Epithelial cell of prostate (primary cell): ENCODE data around the gene IL1B.

Source experiments
- DNase-seq: peaks from one replicate; pipeline ENCODE4 v3.0.0-alpha.2; 2011; ENCODE audit warnings: low read depth, low spot score
- H3K27ac ChIP-seq: fragments of 450-650 bp; 2 replicates; pipeline ENCODE4 v1.5.1; 2017; ENCODE audit warnings: mild to moderate bottlenecking

The IL1B gene

DNA sequence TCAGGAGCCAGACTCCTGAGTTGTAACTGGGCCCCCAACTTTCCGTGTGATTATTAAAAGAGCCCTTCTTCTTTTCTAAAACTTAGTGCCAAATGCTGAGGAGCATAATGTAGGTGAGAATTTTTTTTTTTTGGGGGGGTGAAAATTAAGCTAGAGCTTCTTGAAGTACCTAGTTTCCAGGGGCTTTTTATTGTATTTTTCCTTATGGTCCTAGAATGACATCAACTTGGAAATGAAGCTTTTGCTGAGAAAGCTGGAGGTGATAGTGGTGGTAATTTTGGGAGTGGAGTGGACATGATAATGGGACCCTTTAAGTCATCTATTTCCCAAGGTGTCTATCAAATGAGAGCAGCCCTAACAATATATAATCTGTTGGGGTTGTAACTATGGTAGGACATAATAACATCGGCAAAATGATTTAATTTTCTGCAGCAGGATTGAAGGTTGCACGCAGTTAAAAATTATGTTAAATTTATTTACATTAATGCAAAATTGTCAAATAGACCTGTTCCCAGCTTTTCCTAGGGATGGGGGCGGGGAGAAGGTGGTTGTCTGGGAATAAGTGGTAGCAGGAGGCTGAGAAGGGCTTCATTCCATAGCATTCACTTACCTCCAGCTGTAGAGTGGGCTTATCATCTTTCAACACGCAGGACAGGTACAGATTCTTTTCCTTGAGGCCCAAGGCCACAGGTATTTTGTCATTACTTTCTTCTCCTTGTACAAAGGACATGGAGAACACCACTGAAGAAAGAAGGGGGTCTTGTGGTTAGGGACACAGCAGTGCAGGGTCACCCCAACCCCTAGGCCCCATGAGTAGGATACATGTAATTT is 5.7 kb downstream of the IL1B start:
- no peak for DNase-seq
- H3K27ac ChIP-seq = peak overlapping the region; percentile 86

- no peak for DNase-seq
- H3K27ac ChIP-seq = peak overlapping the region; percentile 86
Observed at GRCh38 chr2:112829961-112830681, 6.5 kb downstream of the IL1B start.

DNA sequence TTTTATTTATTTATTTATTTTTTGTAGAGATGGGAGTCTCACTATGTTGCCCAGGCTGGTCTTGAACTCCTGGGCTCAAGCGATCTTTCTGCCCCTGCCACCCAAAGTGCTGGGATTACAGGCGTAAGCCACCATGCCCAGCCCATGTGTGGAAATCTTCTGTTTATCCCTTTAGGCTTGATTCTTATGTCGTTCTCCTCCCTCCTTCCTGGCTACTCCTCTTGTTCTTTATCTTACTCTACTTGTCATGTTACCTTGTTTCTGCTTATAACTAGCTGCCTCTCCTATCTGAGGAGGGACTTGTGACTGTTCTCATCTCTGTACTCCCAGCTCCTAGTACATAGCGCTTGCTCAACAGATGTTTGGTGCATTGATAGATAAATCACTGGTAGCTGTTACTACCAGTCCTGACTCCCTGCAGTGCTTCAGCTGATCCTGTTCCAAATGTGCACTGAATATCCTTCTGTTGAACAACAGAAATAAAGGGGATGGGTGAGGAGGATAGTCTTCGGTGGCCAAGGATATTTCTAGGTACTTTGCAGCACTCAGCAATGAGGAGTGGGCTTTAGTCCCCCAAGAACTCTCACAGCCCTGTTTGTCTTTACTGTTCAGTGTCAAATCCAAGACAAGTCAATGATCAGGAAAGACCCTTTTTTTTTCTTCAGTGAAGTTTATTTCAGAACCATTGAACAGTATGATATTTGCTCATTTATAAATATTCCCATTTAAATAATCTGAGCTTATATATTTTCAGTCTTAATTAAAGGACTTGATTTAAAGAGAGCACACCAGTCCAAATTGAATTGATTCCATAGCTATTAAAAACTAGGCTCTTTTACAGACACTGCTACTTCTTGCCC is 7.2 kb downstream of the IL1B start:
- peak overlapping the region; percentile 86 for H3K27ac ChIP-seq
- DNase-seq = no peak

DNA sequence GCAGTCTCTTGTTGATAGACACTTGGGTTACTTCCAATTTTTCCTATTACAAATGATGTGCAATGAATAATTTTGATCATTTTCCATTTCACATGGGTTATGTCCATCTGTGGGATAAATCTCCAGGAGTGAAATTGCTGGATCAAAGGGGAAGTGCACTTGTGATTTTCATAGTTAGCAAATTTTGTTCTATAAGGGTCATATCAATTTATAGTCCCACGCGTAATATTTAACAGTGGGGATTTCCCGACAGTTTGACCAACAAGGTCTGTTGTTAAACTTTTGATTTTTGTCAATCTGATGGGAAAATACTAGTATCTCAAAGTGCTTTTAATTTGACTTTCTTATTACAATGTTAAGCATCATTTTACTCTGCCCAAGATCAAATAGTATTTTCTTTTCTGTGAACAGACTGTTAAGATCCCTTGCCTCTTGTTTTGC is 8.3 kb downstream of the IL1B start:
- H3K27ac ChIP-seq = peak overlapping the region; percentile 86
- no peak for DNase-seq

GRCh38 chr2:112827604-112828185 is 8.9 kb downstream of the IL1B start:
- no peak for DNase-seq
- peak overlapping the region; percentile 86 for H3K27ac ChIP-seq

DNA sequence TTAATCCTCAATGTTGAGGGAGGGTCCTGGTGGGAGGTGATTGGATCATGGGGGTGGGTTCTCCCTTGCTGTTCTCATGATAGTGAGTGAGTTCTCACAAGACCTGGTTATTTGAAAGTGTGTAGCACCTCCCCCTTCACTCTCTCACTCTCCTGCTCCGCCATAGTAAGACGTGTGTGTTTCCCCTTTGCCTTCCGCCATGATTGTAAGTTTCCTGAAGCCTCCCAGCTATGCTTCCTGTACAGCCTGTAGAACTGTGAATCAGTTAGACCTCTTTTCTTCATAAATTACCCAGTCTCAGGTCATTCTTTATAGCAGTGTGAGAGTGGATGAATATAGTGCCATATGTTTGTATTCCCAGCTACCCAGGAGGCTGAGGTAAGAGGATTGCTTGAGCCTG is 9.6 kb downstream of the IL1B start:
- H3K27ac ChIP-seq = peak overlapping the region; percentile 86
- DNase-seq = no peak

DNA sequence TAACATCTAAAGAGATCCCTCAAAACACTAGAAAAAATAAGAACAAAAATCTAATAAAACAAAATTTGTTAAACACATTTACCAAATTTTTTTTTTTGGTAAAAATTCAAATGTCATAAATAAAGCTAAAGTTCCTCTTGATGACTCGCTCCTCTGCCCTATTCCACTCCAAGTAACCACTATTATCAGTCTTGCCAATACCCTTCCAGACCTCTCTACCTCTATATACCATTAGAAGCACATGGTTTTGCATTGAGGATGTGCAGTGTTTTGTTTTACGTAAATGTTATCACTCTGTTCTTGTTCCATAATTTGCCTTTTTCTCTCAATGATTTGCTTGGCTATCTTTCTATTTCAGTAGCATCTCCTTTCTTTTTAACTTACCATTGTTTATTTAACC is 10.9 kb downstream of the IL1B start:
- DNase-seq = no peak
- no peak overlapping the region for H3K27ac ChIP-seq

GRCh38 chr2:112824694-112825085 is 11.9 kb downstream of the IL1B start:
- no peak for DNase-seq

DNA sequence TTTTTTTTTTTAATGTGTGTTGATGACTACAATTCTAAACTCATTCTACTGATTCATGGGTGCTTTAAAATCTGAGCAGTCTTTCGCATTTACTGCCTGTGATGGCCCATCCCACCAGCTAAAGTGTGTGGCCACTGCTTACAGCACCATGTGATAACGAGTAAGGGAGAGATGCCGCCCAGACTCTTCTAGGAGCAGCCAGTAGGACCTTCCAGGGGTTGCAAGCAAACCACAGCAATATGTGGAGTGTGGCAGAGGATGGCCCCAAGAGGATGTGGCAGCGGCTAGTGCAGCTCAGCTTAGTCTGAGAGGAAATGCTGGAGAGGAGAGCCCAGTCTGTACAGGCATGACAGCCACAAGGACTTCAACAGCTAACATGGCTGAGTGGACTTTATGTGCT is 14.9 kb downstream of the IL1B start:
- no peak for DNase-seq
- no peak overlapping the region for H3K27ac ChIP-seq

More at GRCh38 chr2:112824694-112825085, 11.9 kb downstream of the IL1B start:
- H3K27ac ChIP-seq = peak overlapping the region; percentile 81

DNA sequence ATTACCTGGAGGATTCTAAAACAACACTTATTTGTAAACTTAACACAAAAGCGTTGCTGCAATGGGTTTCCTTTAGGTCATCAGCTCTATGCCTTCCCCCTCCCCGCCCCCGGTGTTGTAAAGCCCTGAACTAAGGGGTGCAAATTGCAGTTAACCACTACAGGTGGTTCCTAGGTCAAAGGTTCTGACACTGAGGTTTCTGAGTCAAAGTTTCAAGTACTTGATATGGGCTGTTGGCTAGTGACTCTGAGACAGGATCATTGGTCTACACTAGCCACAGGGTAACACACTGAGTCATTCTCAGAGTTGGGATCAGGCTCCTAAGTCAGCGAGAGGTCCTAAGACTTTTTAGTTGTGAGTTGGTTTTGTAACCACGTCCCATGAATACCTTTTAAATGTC is 15.4 kb downstream of the IL1B start:
- H3K27ac ChIP-seq = no peak overlapping the region
- no peak for DNase-seq

GRCh38 chr2:112820343-112820742 is 16.2 kb downstream of the IL1B start:
- no peak for DNase-seq
- H3K27ac ChIP-seq = no peak overlapping the region

GRCh38 chr2:112819081-112819480 is 17.5 kb downstream of the IL1B start:
- H3K27ac ChIP-seq = no peak overlapping the region
- DNase-seq = no peak

GRCh38 chr2:112818094-112818902 is 18.3 kb downstream of the IL1B start:
- DNase-seq = no peak
- H3K27ac ChIP-seq = peak overlapping the region; percentile 8

GRCh38 chr2:112817082-112817689 is 19.4 kb downstream of the IL1B start:
- DNase-seq = no peak
- H3K27ac ChIP-seq = peak overlapping the region; percentile 99

DNA sequence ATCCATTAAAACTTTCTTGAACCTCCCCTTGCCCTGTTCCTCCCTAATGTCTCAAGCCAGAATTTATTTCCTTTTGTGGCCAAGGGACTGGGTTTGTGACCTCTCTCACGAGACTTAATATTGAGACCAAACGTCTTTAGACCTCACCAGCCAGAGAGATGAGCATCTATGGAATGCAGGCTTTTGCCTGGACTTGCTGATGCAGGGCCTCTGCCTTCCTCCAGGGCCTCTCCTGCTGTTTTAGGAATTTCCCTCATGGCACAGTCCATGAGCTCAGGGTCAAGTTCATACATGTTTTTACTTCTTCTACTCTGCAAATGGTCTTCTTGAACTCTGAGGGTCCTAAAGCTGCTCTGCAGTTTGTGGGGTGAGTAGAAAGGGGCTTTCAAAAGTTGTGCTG is 22.3 kb downstream of the IL1B start:
- peak; percentile 75 for DNase-seq
- peak overlapping the region; percentile 99 for H3K27ac ChIP-seq

- peak overlapping the region; percentile 99 for H3K27ac ChIP-seq
- no peak for DNase-seq
Observed at GRCh38 chr2:112813280-112813966, 23.2 kb downstream of the IL1B start.

GRCh38 chr2:112812318-112813267 is 24.0 kb downstream of the IL1B start:
- DNase-seq = no peak
- H3K27ac ChIP-seq = peak overlapping the region; percentile 99
